Inflammatory macrophage (primary cell): ENCODE measurements around the gene GSG1.
"Not testable (repeated sequence)": the region's sequence is repeated elsewhere in the genome, so short reads cannot be mapped to it uniquely, and the experiment has no call there.

Experiments
- DNase-seq, 2 donors: peaks; one replicate each; pipeline ENCODE4 v3.0.0-alpha.2; 2020 to 2022

The GSG1 gene

DNA sequence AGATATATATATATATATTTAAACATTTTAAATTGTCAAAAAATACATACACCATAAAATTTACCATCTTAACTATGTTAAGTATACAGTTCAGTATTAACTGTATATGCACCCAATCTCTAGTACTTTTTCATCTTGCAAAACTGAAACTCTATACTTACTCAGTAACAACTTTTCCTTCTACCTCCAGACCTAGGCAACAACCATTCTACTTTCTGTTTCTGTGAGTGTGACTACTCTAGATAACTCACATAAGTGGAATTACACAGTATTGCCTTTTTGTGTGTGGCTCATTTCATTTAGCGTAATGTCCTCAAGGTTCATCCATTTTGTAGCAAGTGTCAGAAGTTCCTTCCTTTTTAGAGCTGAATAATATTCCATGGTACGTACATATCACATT, 51.0 kb downstream of the GSG1 start:
- no peak for DNase-seq

DNA sequence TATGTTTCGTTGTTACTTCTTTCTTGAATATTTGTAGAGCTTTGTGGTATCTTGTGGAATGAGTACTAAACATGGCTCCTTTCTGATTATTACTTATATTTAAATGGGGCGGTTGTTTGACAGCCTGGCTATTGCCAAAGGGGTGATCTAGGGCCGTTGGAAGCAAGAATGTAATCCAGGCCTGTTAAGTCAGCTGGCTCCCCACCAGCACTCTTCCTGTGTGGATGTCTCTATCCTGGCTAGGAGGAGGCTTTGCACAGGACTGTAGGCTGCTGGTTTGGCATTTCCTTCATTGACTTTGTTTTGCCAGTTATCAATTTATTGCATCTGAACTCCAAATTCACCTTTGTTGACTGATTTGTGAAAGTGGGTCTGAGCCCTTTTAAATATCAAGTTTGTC, 53.7 kb downstream of the GSG1 start:
- no peak for DNase-seq

DNA sequence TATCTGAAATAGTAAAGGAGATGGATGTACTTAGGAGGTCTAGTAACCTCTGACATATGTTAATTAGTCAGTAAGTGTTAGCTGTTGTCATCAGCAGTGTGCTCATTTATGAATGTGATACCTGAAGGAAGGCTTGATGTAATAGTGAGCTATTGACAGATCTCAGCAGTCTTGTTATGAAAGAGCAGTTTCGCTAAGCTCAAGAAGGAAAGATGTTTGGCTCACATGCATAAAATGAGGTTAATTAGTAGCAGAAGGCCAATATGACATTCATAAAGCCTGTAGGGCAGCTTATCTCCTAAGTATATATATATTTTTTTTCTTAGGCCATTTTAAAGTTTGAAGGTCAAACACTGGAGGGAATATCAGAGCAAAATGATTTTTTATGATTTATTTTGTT, 56.5 kb downstream of the GSG1 start:
- no peak for DNase-seq

DNA sequence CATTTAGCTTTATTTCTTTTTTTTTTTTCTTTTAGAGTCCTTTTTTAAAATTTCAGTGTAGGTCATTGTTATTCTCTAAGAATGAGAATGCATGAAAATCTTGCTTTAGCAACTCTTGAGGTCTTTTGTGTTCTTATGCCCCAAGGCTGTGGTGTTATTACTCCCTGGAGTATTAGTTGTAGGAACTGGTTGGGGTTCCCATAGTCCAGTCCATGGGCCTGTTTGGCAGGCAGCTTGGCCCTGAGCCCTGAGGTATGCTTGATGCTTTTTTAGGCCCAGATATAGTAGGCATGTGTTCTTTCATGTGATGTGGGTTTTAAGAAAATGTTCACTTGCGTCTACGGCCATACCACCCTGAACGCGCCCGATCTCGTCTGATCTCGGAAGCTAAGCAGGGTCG, 57.7 kb downstream of the GSG1 start:
- no peak for DNase-seq

DNA sequence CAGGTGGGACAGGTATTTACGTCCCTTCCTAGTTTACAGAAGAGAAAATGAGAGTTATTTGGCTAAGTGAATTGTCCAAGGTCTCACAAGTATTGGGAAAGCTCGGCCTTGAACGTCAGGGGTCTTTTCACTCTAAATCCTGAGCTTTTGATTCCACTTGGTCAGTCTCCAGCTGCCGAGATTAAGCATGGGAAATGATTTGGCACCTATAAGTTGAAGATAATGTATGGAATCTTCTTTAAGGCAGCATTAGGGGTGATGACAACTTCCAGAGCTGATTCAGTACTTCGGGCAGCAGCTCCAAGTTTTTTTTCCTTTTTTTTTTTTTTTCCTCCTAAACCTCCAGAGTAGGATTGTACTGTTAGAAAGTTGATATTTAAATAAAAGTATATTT, 58.6 kb downstream of the GSG1 start:
- no peak for DNase-seq

DNA sequence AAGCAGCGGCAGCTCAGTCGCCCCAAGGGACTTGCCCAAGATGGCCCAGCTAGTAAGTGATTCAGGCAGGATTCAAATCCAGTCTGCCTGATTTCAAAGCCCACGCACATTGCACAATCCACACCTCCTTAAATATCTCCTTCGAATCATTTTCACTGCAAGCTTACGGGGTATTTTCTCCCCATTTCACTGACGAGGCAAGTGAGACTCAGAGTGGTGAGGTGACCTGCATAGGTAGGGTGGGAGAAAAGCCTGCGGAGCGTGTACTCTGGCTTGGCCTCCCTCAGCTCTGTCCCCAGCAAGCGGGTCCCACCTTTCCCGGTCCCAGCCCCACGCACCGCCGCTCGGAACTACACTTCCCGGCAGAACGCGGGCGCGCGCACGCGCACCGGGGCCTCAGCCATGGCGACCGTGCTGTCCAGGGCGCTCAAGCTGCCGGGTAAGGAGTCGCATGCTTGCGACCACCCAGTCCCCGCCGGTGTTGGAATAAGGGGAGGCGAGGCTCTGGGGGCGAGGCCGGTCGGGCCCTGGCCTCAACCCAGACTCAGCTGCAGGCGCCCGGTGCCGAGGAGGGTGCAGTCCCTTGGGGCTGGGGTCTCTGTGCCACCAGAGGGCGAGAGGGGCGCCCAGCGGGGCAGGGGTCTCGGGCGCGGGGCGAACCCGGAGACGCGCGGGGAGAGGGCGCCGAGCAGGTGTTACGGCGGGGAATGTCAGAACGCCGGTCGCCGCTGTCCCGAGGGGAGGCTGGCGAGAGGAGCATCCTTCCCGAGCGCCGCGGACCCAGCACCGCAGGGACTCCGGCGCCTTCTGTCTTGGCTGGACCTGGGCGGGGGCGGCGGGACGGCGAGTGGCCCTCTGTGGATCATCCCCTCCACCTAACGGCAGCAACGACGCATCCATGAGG, 59.2 kb downstream of the GSG1 start, which contains the start of gene FAM234B:
TSS of gene FAM234B (plus strand) at position 380 of the 904 bp plus-strand sequence. CDS start at position 403, 23 bp downstream.
- DNase-seq, result peak; percentile 52 to 70

DNA sequence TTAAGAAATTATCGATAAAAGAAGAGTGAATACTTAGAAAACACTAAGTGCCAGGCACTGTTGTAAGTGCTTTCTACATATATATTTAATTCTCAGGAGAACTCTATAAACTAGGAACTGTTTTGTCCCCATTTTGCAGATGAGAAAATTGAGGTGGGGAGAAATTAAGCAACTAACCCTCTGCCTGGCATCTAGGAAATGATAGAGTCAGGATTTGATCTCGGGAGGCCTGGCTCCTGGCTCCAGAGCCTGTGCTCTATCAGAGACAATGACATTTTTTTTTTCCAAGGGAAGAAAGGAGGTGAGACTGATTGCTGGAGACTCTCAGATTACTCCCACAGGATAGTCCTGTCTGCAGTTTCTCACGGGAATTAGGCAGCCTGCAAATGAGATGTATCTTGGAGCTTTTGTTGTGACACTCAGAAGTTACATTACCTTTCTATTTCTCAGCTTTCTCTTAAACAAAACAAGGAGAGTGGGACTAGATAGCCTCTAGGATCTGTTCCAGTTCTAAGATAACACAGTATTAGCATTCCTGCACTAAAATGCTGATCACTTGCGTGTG, 60.7 kb downstream of the GSG1 start:
- DNase-seq, result no peak

DNA sequence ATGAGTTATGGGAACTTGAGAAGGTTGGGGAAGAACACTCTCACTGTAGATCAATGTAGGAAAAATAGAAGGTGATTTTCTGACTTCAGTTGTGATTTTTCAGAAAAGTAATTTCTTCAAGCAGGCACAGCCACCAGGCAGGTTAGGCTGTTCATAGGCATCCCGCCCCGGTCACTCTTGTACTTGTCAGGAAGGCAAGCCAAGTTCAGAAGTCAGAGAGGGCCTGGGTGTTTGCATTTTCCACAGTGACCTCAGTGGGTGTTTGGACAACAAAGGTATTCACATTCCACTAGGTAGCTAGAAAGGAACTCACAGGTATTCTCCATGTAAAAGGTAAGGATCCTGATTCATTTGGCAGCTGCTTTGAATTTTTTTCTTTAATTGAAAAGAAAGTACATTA, 62.2 kb downstream of the GSG1 start:
- no peak for DNase-seq

DNA sequence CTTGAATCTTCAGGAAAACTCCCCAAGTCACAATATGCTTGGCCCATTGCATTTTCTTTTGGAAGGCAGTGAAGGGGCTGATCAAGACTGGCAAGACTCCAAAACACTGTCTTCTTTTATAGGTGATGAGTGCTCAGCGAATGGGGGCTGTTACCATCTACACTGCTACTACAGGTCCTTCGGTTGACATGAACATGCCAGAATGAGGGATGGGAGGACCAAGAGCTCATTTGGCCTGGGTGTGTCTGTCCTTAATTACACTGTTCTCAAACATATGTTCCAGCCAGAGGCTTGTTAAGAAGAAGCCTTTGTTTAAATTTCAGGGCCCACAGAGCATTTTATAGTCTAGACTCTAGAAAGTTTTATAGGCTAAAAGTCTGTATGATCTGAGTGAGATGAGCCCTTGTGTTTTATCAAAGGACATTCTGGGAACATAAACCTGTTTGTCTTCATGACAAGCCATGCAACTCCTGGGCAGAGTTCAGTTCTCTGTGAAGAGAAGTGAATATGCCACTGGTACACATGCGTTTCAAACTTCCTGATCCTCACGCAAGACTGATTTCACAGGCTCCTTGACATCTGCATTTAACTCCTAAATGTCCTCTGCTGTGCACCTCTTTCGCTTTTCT, 64.0 kb downstream of the GSG1 start:
- DNase-seq, result no peak

DNA sequence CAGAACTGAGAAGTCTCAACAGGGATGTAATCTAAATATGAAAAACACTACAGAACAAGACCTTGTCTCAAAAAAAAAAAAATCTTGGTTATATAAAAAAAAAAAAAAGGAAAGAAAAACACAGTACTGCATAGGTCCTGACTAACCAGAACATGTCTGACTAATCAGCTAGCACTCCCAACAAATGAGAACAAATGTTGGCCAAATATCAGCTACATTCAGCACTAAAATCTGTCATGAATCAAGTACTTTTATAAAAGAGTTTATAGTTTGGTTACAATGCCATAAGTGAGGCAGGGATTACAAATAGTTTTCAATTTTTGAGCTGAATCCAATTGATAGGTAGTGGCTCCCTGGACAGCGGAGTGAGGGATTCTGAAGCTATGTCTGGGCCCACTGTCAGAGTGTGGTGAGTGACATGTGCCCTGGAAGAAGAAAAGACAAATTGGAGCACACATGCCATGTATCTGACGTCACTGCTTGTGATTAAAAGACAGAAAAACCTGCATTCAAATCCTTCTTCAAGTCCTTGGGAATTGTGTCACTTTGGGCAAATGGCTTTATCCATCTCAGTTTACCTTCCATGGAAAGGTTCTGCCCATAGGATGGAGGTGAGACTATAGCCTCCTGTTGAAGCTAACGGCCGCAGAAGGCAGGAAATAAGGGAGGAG, 64.8 kb downstream of the GSG1 start:
- no peak for DNase-seq

DNA sequence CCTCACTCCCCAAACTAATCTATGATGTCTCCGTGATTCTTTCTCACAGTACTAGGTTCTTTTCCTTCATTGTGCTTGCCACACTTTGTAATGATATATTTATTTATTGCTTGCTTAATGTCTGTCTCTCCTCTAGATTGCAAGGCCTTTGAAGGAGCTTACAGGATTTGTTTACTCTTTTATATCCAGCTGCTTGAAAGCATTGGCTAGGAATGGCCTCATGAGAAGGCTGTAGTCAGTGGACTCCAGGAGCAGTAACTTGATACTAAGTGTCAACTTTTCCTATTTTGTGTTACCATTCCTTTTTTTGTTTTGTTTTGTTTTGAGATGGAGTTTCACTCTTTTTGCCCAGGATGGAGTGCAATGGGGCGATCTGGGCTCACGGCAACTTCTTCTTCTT, 66.6 kb downstream of the GSG1 start:
- DNase-seq, result no peak

DNA sequence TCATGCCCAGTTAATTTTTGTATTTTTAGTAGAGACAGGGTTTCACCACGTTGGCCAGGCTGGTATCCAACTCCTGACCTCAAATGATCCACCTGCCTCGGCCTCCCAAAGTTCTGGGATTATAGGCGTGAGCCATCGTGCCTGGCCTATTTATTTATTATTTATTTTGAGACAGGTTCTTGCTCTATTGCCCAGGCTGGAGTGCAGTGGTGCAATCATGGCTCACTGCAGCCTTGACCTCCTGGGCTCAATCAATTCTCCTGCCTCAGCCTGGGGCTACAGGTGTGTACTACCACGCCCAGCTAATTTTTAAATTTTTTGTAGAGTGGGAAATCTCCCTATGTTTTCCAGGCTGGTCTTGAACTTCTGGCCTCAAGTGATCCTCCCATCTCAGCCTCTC, 68.1 kb downstream of the GSG1 start:
- DNase-seq, result not testable (repeated sequence)
